HG02571 (cell line): ENCODE measurements around the gene GDA.

Source experiments
- ATAC-seq: cut with Tn5 transposase; IDR thresholded peaks from one replicate; pipeline ENCODE4 v1.9.1; 2021; ENCODE audit warnings: mild to moderate bottlenecking, moderate library complexity; ENCODE audit not compliant: unreplicated experiment

Gene GDA

DNA sequence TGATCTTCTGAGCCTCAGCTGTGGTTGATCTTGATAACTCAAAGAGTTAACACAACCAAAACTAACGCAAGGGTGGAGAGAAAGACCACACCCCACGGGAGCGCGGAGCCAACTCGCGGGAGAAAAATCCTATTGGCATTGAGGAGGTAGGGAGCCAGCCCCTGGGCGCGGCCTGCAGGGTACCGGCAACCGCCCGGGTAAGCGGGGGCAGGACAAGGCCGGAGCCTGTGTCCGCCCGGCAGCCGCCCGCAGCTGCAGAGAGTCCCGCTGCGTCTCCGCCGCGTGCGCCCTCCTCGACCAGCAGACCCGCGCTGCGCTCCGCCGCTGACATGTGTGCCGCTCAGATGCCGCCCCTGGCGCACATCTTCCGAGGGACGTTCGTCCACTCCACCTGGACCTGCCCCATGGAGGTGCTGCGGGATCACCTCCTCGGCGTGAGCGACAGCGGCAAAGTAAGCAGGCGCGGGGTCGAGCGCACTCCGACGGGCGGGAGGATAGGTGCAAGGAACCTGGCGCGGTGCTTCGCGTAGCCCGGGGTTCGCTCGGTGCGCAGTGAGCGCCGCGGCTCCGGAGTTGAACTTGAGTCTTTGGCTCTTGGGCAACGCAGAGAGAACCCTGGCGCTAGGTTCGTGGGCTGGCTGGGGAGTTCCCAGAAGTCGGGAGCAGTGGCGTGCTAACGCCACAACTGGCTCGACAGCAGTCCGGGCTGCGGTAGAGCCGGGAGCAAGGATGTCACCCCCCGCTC, at the start of gene GDA:
Gene GDA, plus strand, starts transcription at position 210 of the 745 bp plus-strand sequence. Its CDS starts 120 bp downstream, at position 330.
- ATAC-seq = no peak

DNA sequence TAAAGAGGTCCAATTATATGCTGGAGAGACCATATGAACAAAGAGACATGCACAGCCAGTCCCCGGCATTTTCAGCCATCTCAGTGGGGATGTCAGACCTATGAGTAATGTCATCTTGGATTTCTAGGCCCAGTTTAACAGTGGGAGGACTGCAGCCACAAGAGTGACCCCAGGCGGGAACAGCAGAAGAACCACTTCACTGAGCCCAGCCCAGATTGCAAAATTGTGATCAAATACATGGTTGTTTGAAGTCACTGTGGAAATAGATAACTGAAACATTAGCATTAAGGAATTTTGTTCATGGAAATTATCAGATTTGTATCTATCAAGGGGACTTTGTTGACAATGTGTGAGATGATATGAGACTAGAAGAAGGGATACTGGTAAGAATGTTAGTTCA, 46.7 kb upstream of the GDA start:
- ATAC-seq = no peak

DNA sequence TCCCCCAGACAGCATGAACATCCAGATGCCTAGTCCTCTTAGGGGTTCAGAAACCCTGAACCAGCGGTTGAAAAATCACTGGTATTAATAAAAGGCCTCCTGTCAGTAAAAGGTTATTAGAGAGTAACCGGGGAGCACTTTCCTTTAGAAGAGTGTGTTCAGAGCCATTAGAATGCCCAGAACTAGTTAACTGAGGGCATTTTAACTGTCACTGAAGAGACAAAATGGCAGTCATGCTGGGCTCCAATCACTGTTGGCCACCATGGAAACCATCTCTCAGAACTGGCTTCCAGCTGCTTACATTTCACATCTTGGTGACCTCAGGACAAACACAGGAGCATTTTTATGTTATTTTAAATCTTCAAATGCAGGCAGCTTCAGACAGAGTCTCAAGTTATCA, 36.2 kb upstream of the GDA start:
- ATAC-seq = no peak

DNA sequence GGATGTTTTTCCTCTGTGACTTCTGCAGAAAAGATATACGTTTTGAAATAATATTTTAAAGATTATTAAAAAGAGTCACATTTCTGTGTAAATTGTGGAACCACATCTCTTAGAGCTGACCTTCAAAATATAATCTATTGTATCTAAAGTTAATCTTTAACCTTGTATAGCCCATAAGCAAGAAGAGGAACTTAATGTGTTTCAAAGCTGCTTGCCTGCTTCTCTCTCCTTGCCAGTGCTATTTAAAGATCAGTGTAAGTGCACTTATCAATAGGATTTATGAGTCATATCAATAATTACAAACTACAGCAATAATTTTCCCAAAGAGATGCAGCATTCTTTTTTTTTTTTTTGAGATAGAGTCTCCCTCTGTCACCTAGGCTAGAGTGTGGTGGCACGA, 29.4 kb upstream of the GDA start:
- ATAC-seq = no peak

DNA sequence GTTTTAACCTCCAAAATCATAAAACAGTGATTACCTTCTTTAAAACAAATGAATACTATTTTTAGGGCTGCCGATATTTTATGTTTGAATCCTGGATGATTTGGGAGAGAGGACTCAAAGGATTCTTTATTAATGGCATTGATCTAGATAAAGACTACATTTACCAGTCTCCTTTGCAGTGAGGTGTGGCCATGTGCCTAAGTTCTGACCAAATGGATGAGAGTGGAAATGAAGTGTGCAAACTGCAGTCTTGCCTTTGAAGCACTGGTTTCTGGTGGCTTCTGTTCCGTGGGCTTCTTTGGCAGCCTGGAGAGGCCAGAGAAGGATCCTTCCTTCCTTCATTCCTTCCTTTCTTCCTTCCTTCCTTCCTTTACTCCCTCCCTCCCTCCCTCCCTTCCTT, 24.3 kb upstream of the GDA start:
- no peak for ATAC-seq

DNA sequence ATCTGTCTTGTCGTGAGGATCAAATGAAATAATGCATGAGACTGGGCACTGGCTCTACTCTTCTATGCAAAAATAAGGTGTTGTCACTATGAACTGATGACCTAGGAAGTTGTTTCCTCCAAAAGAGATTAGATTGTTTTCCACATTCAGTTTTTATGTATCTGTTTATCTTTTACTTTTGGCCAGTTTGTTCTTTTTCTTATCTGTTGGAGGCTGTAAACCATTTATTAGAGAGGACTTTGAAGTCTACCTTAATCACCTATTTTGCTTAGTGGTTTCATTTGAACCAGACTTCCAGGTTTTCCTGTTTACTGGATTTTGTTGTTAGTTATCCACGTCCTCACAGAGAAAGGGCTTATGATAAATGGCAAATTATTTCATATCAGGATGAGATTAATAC, 21.5 kb upstream of the GDA start:
- no peak for ATAC-seq

GRCh38 chr9:72128526-72128925, 20.7 kb upstream of the GDA start:
- ATAC-seq = no peak

GRCh38 chr9:72129271-72130156, 19.7 kb upstream of the GDA start:
- no peak for ATAC-seq

GRCh38 chr9:72130321-72130720, 18.9 kb upstream of the GDA start:
- no peak for ATAC-seq

DNA sequence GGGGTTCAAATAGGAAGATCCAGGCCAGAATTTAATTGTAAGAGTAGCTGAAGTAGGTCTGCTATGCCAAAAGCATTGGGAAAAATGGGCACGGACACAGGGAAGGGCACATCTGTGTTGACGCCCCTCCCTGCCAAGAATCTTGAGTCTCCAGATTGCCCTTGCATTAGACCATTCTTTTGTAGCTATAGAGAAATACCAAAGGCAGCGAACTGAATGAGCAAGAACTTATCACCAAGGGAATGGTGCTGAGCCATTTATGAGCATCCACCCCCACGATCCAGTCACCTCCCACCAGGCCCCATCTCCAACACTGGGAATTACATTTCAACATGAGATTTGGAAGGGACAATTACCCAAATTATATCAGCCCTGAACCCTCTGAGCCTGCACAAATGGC, 18.0 kb upstream of the GDA start:
- ATAC-seq = no peak

- ATAC-seq = no peak
Observed at GRCh38 chr9:72132052-72132451, 17.2 kb upstream of the GDA start.

GRCh38 chr9:72133365-72134035, 15.7 kb upstream of the GDA start:
- ATAC-seq = no peak

DNA sequence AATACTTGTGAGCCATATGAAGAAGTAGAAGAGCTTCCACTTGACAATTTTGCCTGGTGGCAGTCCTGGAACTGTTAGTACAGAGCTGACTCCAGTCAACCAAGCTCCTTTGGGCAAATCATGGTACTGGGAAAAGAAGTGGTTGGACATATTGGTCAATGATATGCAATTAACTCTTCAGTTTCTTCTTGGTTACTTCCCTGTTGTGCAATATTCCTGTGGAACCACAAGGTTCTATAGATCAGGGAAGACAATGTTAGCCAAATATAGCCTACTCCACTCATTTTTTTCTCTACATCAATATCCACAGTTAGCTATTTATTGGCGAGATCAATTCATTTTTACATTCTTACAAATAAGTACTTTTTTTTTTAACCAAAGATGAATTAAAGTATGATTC, 14.4 kb upstream of the GDA start:
- no peak for ATAC-seq

GRCh38 chr9:72137697-72138365, 11.4 kb upstream of the GDA start:
- no peak for ATAC-seq

- no peak for ATAC-seq
Observed at GRCh38 chr9:72139226-72139625, 10.0 kb upstream of the GDA start.

DNA sequence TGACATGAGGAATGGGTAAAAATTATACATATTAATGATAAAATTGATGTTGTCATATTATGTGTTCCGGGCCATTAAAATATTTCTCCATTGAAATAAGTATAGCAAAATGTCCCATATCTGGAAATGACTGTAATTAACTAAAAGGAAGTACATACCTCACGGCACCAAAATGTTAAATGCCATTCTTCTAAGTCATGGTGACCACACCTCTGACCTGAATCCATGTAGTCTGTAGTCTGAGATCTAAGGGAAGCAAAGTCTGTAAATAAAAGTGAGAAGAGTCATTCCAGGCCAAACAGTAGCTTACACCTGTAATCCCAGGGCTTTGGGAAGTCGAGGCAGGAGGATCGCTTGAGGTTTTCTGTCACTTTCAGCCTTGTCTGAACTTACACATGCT, 8.7 kb upstream of the GDA start:
- no peak for ATAC-seq

- ATAC-seq = no peak
Observed at GRCh38 chr9:72141484-72141883, 7.8 kb upstream of the GDA start.

DNA sequence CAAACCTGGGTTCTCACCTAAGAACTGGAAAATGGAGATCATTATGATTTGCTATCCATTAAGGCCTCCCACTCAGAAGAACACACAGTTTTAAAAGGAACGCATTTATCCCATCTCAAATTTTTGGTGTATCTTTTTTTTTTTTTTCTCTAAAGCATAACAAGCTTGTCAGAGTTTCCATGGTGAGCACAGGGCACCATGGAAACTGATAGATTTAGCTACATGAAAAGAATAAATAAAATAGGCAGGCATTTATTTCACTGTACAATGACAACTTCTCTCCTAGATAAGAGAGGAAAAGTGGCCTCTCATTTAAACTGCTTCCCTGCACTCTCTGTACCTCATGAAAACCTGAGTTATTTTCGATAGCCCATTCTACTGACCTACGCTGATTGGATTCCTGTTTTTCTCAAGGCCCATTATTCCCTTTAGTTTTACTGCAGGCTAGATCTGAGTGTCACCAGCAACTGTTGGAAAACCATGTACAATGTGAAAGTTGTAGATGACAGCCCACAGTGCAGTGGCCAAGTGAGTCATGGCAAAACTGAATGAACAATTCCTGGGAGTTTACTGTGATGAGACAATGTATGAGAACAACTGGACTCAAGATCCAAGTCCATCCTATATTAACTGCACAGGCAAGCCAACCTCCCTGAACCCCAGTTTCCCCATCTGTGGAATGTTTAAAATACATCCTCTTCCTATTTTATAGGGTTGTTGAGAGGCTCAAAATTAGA, 4.3 kb upstream of the GDA start:
- no peak for ATAC-seq

DNA sequence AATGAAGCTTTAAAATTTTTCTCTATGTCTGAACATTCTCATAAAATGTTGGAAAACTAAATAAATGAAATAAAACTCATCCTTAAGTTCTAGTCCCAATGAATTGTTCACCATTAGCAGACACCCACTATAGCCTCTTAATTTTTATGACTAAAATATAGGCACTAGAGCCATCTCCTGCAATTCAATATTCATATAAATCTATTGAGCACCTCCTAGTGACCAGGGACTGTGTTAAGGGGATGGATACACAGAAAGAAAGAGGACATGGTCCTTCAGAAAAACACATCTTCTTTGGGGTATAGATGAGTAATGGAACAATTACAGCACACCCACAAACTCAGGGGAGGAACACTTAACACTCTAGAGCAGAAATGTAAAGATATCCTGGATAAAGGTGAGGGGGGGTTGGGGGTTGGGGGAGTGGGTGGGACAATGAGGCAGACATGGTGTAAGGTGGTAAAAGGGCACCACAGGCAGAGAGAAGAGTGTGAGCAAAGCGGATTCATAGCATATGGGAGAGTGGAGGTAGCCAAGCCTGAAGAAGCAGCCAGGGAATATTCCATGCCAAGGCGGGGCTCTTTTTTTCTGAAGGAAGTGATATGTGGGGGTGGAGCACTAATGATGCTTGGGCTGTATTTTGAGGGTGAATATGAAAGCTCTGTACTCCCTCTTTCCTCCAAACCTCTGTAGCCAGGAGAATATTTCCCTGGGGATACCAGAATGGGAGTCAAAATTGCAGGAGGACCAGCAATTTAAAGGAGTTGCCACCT, 3.3 kb upstream of the GDA start:
- no peak for ATAC-seq

DNA sequence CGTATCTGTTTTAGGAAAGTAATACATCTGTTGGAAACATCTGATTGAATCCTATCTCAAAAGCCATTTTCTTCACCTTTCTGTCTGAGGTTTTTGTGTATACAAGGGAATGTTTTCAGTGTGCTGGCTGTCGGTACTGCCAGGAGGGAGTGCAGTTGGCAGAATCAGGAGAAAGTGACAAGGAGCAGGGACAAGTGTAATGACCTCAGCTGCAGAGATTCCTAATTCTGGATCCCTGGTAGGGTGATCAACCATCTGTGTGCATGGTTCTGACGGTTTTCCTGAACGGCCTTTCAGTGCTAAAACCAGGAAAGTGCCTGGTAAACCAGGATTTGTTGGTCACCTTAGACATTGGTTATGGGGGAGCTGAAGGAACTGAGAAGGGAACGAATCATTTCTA, 1.6 kb upstream of the GDA start:
- no peak for ATAC-seq
